Fibroblast of peridontal ligament (primary cell): Measurements from ENCODE around the gene PNCK.

ENCODE experiments used
- DNase-seq: peaks from one replicate; pipeline ENCODE4 v3.0.0-alpha.2; 2010; ENCODE audit errors: extremely low read depth

PNCK gene

GRCh38 chrX:153640736-153641575 is 32.7 kb downstream of the PNCK start:
- no peak for DNase-seq

- DNase-seq, result no peak
Measured at GRCh38 chrX:153640045-153640686, 33.4 kb downstream of the PNCK start.

GRCh38 chrX:153639177-153640044 is 34.2 kb downstream of the PNCK start:
- DNase-seq, result no peak

- DNase-seq, result no peak
Measured at GRCh38 chrX:153638436-153639176, 35.0 kb downstream of the PNCK start.

GRCh38 chrX:153638041-153638371 is 35.6 kb downstream of the PNCK start:
- DNase-seq, result no peak

GRCh38 chrX:153637121-153638040 is 36.2 kb downstream of the PNCK start:
- no peak for DNase-seq

- DNase-seq, result no peak
Measured at GRCh38 chrX:153636716-153637115, 36.9 kb downstream of the PNCK start.

- DNase-seq, result no peak
Measured at GRCh38 chrX:153635788-153636668, 37.6 kb downstream of the PNCK start.

GRCh38 chrX:153635388-153635787 is 38.2 kb downstream of the PNCK start:
- DNase-seq, result no peak

- DNase-seq, result no peak
Measured at GRCh38 chrX:153634832-153635231, 38.8 kb downstream of the PNCK start.

- no peak for DNase-seq
Measured at GRCh38 chrX:153634236-153634635, 39.4 kb downstream of the PNCK start.

GRCh38 chrX:153633607-153634180 is 39.9 kb downstream of the PNCK start:
- DNase-seq, result no peak

- no peak for DNase-seq
Measured at GRCh38 chrX:153633048-153633447, 40.6 kb downstream of the PNCK start.

GRCh38 chrX:153632595-153632946 is 41.0 kb downstream of the PNCK start:
- DNase-seq, result no peak

- no peak for DNase-seq
Measured at GRCh38 chrX:153631907-153632594, 41.6 kb downstream of the PNCK start.

GRCh38 chrX:153631346-153631745 is 42.3 kb downstream of the PNCK start:
- DNase-seq, result no peak

- DNase-seq, result no peak
Measured at GRCh38 chrX:153628665-153629064, 44.9 kb downstream of the PNCK start.

- no peak for DNase-seq
Measured at GRCh38 chrX:153628129-153628528, 45.5 kb downstream of the PNCK start.

- DNase-seq, result no peak
Measured at GRCh38 chrX:153627675-153628111, 45.9 kb downstream of the PNCK start.
